ENCODE measurements around the gene COMMD7.

COMMD7 gene

DNA sequence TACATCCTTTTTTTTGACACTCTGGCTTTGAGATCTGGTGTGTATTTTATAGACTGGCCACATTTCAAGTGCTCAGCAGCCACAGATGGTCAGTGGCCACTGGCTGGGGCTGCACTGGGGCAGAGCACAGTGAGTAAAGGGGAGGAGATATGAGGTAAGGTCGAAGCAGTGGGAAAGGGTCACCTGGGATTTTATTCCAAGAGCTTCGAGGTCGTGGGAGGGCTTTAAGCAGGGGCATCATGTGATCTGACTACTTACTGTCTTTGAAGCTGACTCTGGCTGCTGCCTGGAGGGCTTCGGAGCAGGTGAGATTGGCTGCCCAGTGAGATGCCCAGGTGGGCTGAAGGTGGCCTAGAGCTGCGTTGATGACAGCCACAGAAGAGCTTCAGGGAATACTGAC is 76.2 kb downstream of the COMMD7 start:
- TF ChIP-seq, protein P1, sequence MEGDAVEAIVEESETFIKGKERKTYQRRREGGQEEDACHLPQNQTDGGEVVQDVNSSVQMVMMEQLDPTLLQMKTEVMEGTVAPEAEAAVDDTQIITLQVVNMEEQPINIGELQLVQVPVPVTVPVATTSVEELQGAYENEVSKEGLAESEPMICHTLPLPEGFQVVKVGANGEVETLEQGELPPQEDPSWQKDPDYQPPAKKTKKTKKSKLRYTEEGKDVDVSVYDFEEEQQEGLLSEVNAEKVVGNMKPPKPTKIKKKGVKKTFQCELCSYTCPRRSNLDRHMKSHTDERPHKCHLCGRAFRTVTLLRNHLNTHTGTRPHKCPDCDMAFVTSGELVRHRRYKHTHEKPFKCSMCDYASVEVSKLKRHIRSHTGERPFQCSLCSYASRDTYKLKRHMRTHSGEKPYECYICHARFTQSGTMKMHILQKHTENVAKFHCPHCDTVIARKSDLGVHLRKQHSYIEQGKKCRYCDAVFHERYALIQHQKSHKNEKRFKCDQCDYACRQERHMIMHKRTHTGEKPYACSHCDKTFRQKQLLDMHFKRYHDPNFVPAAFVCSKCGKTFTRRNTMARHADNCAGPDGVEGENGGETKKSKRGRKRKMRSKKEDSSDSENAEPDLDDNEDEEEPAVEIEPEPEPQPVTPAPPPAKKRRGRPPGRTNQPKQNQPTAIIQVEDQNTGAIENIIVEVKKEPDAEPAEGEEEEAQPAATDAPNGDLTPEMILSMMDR (IDR thresholded peaks at IDR 0.05; ENCODE audit: low read depth, low read length, missing control alignments), result no peak
- no peak for DNase-seq (ENCODE audit: extremely low read depth, low read depth)
- no peak overlapping the region for H3K4me3 ChIP-seq (replicated peaks; ENCODE audit: low read depth, low read length)

DNA sequence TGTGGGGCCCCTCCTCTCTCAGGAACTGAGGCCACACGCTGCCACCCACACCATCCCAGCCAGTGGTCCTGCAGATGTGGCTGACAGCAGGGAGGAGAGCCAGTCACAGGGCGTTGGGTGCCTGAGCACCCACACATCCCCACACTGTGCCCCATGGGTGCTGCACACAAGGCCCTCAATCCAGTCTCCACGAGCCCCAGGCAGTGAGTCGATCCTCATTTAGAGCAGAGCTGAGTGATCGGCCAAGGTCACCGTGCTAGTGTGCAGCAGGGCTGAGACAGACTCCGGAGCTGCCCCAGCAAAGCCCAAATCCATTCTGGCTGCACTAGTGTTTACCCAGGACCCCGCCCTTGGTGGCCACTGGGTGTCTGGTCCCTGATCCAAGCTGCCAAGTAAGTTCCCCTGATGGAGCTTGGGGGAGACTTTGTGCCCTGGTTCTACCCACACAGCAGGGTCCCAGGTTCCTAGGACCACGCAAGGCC is 78.5 kb downstream of the COMMD7 start:
- no peak overlapping the region for H3K4me3 ChIP-seq (replicated peaks; ENCODE audit: low read depth, low read length)
- DNase-seq (ENCODE audit: extremely low read depth, low read depth), result no peak
- TF ChIP-seq, protein P1 (IDR thresholded peaks at IDR 0.05; ENCODE audit: low read depth, low read length, missing control alignments), result no peak

DNA sequence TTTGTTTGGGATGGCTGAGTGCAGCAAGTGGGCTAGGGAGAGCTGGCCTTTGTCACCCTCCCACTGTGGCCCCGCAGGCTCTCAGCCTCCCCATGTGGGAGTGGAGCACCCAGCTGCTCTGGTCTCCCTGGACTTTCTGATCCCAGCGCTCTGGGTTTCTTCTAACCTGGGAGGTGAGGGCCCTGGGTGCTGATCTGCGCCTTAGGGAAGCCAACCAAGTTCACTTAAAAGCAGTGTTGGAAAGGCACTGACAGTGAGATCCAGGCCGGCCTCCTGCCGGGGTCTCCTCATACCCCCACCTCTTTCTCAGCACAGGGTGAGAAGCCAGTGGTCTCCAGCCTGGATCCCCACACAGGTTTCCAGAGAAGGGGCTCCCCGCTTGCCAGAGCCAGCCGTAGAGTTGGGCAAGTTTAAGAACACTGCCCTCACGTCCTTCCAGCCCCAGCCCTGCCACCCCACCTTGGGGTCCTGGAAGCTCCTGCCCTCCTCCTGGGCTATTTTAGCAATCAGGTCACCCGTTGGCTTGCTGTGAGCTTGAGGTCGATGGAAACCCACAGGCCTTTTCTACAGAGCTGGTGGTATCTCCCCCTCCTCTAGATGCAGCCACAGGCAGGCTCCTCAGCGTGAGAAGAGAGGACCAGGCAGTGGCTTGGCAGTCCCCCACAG is 79.1 kb downstream of the COMMD7 start:
- no peak for DNase-seq (ENCODE audit: extremely low read depth, low read depth)
- no peak overlapping the region for H3K4me3 ChIP-seq (replicated peaks; ENCODE audit: low read depth, low read length)
- TF ChIP-seq, protein P1 (IDR thresholded peaks at IDR 0.05; ENCODE audit: low read depth, low read length, missing control alignments), result no peak

DNA sequence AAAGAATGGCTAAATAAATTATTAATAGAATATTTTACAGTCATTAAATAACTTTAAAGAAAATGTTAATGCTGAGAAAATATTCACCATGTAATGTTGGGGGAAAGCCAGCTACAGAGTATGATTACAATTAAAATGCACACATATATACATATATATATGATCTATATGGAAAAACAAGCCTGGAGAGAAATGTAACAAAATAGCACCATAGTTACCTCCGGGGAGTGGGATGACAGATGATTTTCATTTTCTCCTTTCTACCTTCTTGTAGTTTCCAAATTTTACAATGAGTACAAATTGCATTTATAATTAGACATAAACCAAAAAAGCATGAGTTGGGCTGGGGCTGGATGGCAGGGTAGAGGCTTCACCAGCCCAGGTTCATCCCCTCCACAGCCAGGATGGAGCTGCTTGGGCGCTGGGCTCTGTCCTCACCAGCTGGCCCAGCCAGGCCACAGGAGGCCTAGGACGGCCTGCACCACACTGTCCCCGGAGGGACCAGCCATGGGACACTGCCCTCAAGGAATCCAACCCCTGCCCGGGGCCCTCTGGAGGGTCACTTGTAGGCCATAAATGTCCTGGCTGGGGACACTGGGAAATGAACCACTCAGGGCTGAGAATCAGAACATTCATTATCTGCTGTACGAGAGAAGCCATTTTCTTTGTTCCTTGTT is 79.8 kb downstream of the COMMD7 start:
- no peak overlapping the region for H3K4me3 ChIP-seq (replicated peaks; ENCODE audit: low read depth, low read length)
- TF ChIP-seq, protein P1 (IDR thresholded peaks at IDR 0.05; ENCODE audit: low read depth, low read length, missing control alignments), result no peak
- DNase-seq (ENCODE audit: extremely low read depth, low read depth), result no peak

DNA sequence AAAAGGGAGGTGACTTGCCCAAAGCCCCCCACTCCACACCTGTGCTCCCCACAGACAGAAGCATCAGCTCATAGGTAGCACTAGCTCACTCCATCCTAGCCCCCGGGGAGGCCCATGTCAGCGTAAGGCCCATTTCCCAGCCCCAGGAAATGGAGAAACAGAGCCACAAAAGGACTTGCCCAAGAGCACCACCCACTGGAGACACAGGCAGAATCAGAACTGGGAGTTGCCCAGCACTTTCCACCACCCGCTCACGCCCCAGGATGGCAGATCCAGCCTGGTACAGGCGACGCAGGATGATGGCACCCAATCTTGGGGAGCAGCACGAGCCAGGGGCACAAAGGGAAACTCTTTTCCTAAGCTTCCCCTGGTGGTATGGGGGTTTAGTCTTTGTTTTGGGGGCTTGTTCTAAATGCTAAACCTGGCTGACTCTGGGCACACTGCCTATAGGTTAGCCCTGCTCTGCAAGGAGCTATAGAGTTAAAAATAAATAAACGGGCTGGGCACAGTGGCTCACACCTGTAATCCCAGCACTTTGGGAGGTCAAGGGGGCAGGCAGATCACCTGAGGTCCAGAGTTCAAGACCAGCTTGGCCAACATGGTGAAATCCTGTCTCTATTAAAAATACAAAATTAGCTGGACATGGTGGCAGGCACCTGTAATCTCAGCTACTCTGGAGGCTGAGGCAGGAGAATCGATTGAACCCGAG is 81.3 kb downstream of the COMMD7 start:
- TF ChIP-seq, protein P1 (IDR thresholded peaks at IDR 0.05; ENCODE audit: low read depth, low read length, missing control alignments), result no peak
- DNase-seq (ENCODE audit: extremely low read depth, low read depth), result no peak
- no peak overlapping the region for H3K4me3 ChIP-seq (replicated peaks; ENCODE audit: low read depth, low read length)

GRCh38 chr20:32660661-32661060 is 82.6 kb downstream of the COMMD7 start:
- no peak for DNase-seq (ENCODE audit: extremely low read depth, low read depth)
- TF ChIP-seq, protein P1 (IDR thresholded peaks at IDR 0.05; ENCODE audit: low read depth, low read length, missing control alignments), result no peak

More at GRCh38 chr20:32660661-32661060, 82.6 kb downstream of the COMMD7 start:
- H3K4me3 ChIP-seq (replicated peaks; ENCODE audit: low read depth, low read length), result no peak overlapping the region

Measured in HFF-Myc (cell line).